CD14-positive monocyte (primary cell): ENCODE data around the gene CASTOR2. TPM values are rescaled to one million over a fixed set of nuclear protein-coding genes. Genes with fewer than 3 reads are reported as not detected.
"Not testable (repeated sequence)": the region's sequence is repeated elsewhere in the genome, so short reads cannot be mapped to it uniquely, and the experiment has no call there.

Experiments
- DNase-seq, 3 donors: peaks; one replicate each; pipeline ENCODE4 v3.0.0-alpha.2; 2011 to 2022
- H2AFZ ChIP-seq: 2 replicates; pipeline ENCODE4 v1.6.0; 2012; ENCODE audit warnings: mild to moderate bottlenecking, low read depth, low read length, inconsistent platforms; ENCODE audit not compliant: insufficient read depth, poor library complexity, severe bottlenecking
- H3K27ac ChIP-seq, 2 donors: 1 replicate in 1 of 2; 2 replicates in 1 of 2; pipeline ENCODE4 v1.5.1; 2012 to 2013; ENCODE audit warnings: low read length in 2 of 2, control low read depth in 1 of 2, inconsistent platforms in 1 of 2, low read depth in 1 of 2, mild to moderate bottlenecking in 1 of 2
- H3K27me3 ChIP-seq, 2 donors: one replicate each; pipeline versions ENCODE4 v1.6.0 to v1.6.1; 2011 to 2013; ENCODE audit warnings: low read length in 2 of 2; ENCODE audit not compliant: control insufficient read depth in 2 of 2, insufficient read depth in 2 of 2
- H3K36me3 ChIP-seq, 2 donors: replicated peaks in 1 of 2; 1 replicate in 1 of 2; 2 replicates in 1 of 2; pipeline versions ENCODE4 v1.5.1 to v1.6.1; 2012 to 2013; ENCODE audit warnings: low read length in 2 of 2, control low read depth in 1 of 2, inconsistent platforms in 1 of 2, mild to moderate bottlenecking in 1 of 2; ENCODE audit not compliant: insufficient read depth in 2 of 2, control insufficient read depth in 1 of 2
- H3K4me1 ChIP-seq, 2 donors: 1 replicate in 1 of 2; 2 replicates in 1 of 2; pipeline versions ENCODE4 v1.5.1 to v1.6.1; 2012 to 2013; ENCODE audit warnings: low read length in 2 of 2, control low read depth in 1 of 2, inconsistent platforms in 1 of 2, mild to moderate bottlenecking in 1 of 2, moderate library complexity in 1 of 2; ENCODE audit not compliant: insufficient read depth in 2 of 2, control insufficient read depth in 1 of 2
- H3K4me2 ChIP-seq: replicated peaks from 2 replicates; pipeline ENCODE3; 2012; ENCODE audit warnings: low read length, moderate library complexity, mild to moderate bottlenecking; ENCODE audit not compliant: poor library complexity, severe bottlenecking; ENCODE audit errors: extremely low read depth
- H3K4me3 ChIP-seq, 3 experiments: fragments of 200-600 bp in 1 of 3; sonication (generic) in 1 of 3; replicated peaks in 1 of 3; 1 replicate in 2 of 3; 2 replicates in 1 of 3; pipeline ENCODE4 v1.5.1; 2011 to 2013; ENCODE audit warnings: low read length in 3 of 3, mild to moderate bottlenecking in 3 of 3, control low read depth in 2 of 3, low read depth in 2 of 3, inconsistent platforms in 1 of 3, moderate library complexity in 1 of 3
- H3K79me2 ChIP-seq: 2 replicates; pipeline ENCODE4 v1.6.0; 2012; ENCODE audit warnings: mild to moderate bottlenecking, control low read depth, inconsistent platforms, low read length, moderate library complexity; ENCODE audit not compliant: insufficient read depth
- H3K9ac ChIP-seq: 2 replicates; pipeline ENCODE4 v1.6.0; 2017; ENCODE audit warnings: low read length, mild to moderate bottlenecking; ENCODE audit not compliant: insufficient read depth, poor library complexity, severe bottlenecking
- H3K9me3 ChIP-seq, 2 donors: replicated peaks in 1 of 2; 1 replicate in 1 of 2; 2 replicates in 1 of 2; pipeline versions ENCODE4 v1.5.1 to v1.6.1; 2012 to 2013; ENCODE audit warnings: low read length in 2 of 2, control low read depth in 1 of 2; ENCODE audit not compliant: control insufficient read depth in 1 of 2, insufficient read depth in 1 of 2
- H4K20me1 ChIP-seq: 2 replicates; pipeline ENCODE4 v1.6.0; 2012; ENCODE audit warnings: mild to moderate bottlenecking, low read length, control low read depth, moderate library complexity; ENCODE audit not compliant: insufficient read depth
- H3K27ac Mint-ChIP-seq, 7 donors: one replicate each; pipeline ENCODE4 v1.8.0; 2020; ENCODE audit warnings: mild to moderate bottlenecking in 7 of 7, mixed read lengths in 7 of 7, moderate library complexity in 6 of 7, inconsistent platforms in 2 of 7
- H3K27me3 Mint-ChIP-seq, 3 donors: one replicate each; pipeline ENCODE4 v1.8.0; 2021 to 2022; ENCODE audit warnings: low read depth in 3 of 3, mild to moderate bottlenecking in 3 of 3, mixed read lengths in 3 of 3, moderate library complexity in 3 of 3, inconsistent platforms in 1 of 3
- H3K36me3 Mint-ChIP-seq, 2 donors: one replicate each; pipeline ENCODE4 v1.8.0; 2020; ENCODE audit warnings: mixed read lengths in 2 of 2, inconsistent platforms in 1 of 2, mild to moderate bottlenecking in 1 of 2
- H3K4me1 Mint-ChIP-seq: one replicate; pipeline ENCODE4 v1.8.0; 2020; ENCODE audit warnings: mild to moderate bottlenecking, mixed read lengths
- H3K4me3 Mint-ChIP-seq, 2 donors: one replicate each; pipeline ENCODE4 v1.8.0; 2020; ENCODE audit warnings: mild to moderate bottlenecking in 2 of 2, mixed read lengths in 2 of 2, moderate library complexity in 1 of 2
- H3K9me3 Mint-ChIP-seq, 7 donors: one replicate each; pipeline ENCODE4 v1.8.0; 2020 to 2022; ENCODE audit warnings: mixed read lengths in 7 of 7, mild to moderate bottlenecking in 6 of 7, moderate library complexity in 6 of 7, inconsistent platforms in 2 of 7
- WGBS: methylation state at CpG from one replicate; pipeline ENCODE4 v1.1.5; 2013; ENCODE audit warnings: missing lambda C conversion rate; ENCODE audit not compliant: insufficient coverage; 5-methylcytosine and 5-hydroxymethylcytosine counted together
- intact Hi-C, 2 donors: fragments of 100-400 bp; cut with micrococcal nuclease; formaldehyde crosslinking; loops; one replicate each; pipeline versions ENCODE4 v1.15.0 to v1.15.1; 2023
- polyA plus RNA-seq, 3 donors: library from polyadenylated mRNA; depleted of rRNA in 1 of 3; unstranded in 2 of 3; stranded (reverse) in 1 of 3; fragments of 300-500 nt in 2 of 3; fragments of >200 nt in 1 of 3; fragmentation: Illumina TruSeq in 2 of 3; gene quantifications; 1 replicate in 2 of 3; 2 replicates in 1 of 3; pipeline ENCODE4 v1.2.3, GENCODE V29; 2012 to 2021

Gene CASTOR2
- polyA plus RNA-seq, 3 donors, result 0.29 to 2.4 (median 0.79) TPM

DNA sequence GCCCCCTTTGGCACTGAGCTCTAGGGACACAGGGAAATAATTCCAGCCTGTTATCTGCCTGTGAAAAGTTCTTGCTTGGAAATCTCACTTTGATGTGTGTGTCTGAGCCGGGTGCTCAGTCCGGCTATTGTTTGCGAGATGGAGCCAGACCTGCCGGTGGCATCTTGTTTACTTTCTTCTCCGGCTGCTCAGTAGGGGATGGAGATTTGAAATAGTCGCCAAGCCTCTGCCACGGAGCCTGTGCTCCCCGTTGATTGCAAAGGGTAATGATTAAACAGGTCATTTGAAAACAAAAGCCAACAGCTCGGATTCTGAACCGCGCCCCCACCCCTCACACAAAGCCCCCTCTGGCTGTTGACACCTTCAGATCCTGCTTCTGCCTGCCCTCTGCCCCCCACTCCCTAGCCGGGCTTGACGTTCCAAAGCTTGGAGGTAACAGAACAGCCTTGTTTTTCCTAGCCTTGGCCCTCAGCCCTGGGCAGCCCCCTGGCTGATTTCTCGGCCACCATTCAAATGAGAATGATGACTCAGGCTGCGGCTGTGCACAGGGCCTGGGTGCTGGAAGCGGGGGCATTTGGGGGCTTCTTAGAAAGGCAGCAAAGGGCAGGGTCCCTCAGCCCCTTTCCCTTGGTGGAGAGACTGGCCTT is 1.8 kb downstream of the CASTOR2 start:
- H3K27me3 ChIP-seq, H3K4me2 ChIP-seq, H3K36me3 Mint-ChIP-seq, H3K36me3 ChIP-seq, H3K4me1 ChIP-seq, H3K9ac ChIP-seq, H2AFZ ChIP-seq, H3K27me3 Mint-ChIP-seq, H3K9me3 Mint-ChIP-seq, H3K4me3 Mint-ChIP-seq, H3K27ac ChIP-seq, H3K27ac Mint-ChIP-seq, H3K79me2 ChIP-seq, H4K20me1 ChIP-seq, H3K4me3 ChIP-seq, H3K9me3 ChIP-seq, DNase-seq, H3K4me1 Mint-ChIP-seq, intact Hi-C loops: not testable (repeated sequence)
- no CpG with 5 or more reads among the region's 16 CpGs for WGBS

DNA sequence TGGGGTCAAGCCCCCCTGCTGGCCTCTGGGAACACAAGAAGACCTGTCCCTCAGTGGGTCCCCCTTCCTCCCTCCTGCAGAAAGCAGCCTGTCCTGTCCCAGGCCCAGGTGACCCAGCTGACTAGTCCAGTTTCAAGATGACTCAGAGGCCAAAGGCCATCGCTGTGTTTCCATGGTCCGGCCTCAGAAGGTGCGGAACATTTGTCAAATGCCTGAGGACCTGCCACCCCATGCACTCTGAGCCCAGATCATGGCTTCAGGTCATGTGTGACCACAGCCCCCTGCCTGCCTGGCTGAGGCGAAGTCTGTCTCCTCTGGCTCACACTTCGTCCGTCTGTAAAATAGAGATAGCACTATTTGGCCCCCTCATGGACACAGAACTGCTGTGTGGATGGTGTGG is 2.4 kb downstream of the CASTOR2 start:
- intact Hi-C loops, H3K36me3 ChIP-seq, H3K36me3 Mint-ChIP-seq, H2AFZ ChIP-seq, H3K27ac ChIP-seq, H3K4me3 Mint-ChIP-seq, H3K79me2 ChIP-seq, H4K20me1 ChIP-seq, H3K4me1 ChIP-seq, H3K4me3 ChIP-seq, H3K27me3 Mint-ChIP-seq, H3K27me3 ChIP-seq, H3K27ac Mint-ChIP-seq, H3K4me2 ChIP-seq, H3K9ac ChIP-seq, H3K9me3 ChIP-seq, H3K9me3 Mint-ChIP-seq, DNase-seq, H3K4me1 Mint-ChIP-seq: not testable (repeated sequence)
- no CpG with 5 or more reads among the region's 6 CpGs for WGBS

DNA sequence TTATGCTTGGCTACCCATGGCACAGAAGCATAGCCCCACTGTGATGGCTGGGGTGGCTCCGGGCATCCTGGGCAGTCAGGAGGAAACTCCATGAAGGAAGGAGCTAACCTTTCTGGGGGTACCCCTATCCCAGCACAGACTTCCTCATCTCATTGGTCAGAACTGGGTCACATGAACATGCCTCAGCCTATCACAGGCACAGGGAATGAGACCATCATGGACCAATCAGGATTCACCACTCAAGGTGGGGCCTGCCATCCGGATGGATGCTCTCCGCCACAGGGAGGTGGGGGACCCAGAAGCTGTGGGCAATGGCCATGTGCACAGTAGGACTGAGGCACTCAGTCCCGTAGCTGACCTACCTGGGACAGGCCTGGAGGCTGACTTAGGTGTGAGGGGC is 6.9 kb downstream of the CASTOR2 start:
- H3K27me3 Mint-ChIP-seq, H3K36me3 Mint-ChIP-seq, H4K20me1 ChIP-seq, H3K4me2 ChIP-seq, H3K79me2 ChIP-seq, H3K27ac ChIP-seq, H3K27ac Mint-ChIP-seq, H3K4me3 ChIP-seq, H2AFZ ChIP-seq, H3K4me1 ChIP-seq, H3K9ac ChIP-seq, H3K9me3 ChIP-seq, H3K4me3 Mint-ChIP-seq, H3K4me1 Mint-ChIP-seq, H3K9me3 Mint-ChIP-seq, DNase-seq, intact Hi-C loops, H3K36me3 ChIP-seq, H3K27me3 ChIP-seq: not testable (repeated sequence)
- WGBS, result no CpG with 5 or more reads among the region's 4 CpGs

DNA sequence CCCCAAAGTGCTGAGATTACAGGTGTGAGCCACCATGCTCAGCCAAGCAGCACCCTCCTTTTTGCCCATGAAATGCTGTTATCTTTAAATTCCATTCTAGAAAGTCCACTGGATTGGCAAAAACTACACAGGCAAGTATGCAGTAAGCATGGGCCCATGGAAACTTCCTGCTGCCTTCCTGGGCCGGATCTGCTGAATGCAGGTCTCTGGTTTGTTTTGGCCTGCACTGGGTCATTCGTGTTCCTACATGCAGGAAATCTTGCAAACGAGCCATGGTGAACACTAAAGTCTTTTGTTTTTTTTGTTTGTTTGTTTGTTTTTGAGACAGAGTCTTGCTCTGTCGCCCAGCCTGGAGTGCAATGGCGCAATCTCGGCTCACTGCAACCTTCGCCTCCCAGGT is 7.9 kb downstream of the CASTOR2 start:
- DNase-seq, H3K79me2 ChIP-seq, H3K9me3 ChIP-seq, H3K4me2 ChIP-seq, H3K4me1 ChIP-seq, H3K4me1 Mint-ChIP-seq, H3K27ac ChIP-seq, H3K9me3 Mint-ChIP-seq, H3K27ac Mint-ChIP-seq, H3K4me3 Mint-ChIP-seq, H3K4me3 ChIP-seq, H4K20me1 ChIP-seq, H3K27me3 ChIP-seq, H3K27me3 Mint-ChIP-seq, H3K9ac ChIP-seq, H3K36me3 Mint-ChIP-seq, H2AFZ ChIP-seq, H3K36me3 ChIP-seq, intact Hi-C loops: not testable (repeated sequence)
- WGBS, result no CpG with 5 or more reads among the region's 7 CpGs
